Measurements from ENCODE around the gene TMEM132D.

DNA sequence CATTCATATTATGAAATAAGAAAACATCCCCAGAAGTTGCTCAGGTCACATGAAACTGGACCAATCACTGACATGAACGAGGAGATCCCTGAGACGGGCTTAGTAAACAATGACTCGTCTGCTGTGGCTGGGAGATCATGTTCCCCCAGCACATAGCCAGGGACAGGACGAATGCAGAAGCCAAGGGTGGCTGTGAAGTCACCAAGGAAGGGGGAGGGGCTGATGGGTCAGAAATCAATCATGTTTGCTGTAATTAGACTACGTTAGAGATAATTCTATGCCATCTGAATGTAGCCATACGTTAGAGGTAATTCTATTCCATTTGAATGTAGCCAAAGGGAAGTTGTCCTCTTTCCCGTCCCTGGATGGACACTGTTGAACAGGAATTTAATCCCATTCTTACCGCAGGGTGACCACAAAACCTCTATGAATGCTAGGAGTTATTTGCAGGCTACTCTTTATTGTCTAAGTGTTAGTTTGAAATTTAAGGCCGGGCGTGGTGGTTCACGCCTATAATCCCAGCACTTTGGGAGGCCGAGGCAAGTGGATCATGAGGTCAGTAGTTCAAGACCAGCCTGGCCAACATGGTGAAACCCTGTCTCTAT lies 332.9 kb downstream of the TMEM132D start:
- TF ChIP-seq ZNF624 (tag by site-specific recombination; IDR thresholded peaks at IDR 0.05) (no peak), ZNF391 (tag by site-specific recombination; IDR thresholded peaks at IDR 0.05; ENCODE audit: borderline replicate concordance, low read depth) (no peak), HOXD13 (CRISPR knock-in tag; IDR thresholded peaks at IDR 0.05; ENCODE audit: borderline replicate concordance) (no peak), ZFP3 (tag by site-specific recombination; IDR thresholded peaks at IDR 0.05; ENCODE audit: low read depth) (no peak), BCL11A (tag by site-specific recombination; IDR thresholded peaks at IDR 0.05; ENCODE audit: low read depth) (no peak), PRDM1 (tag by site-specific recombination; IDR thresholded peaks at IDR 0.05) (no peak), ZSCAN30 (tag by site-specific recombination; IDR thresholded peaks at IDR 0.05) (no peak), ZNF792 (tag by site-specific recombination; IDR thresholded peaks at IDR 0.05) (no peak), ZNF239 (tag by site-specific recombination; IDR thresholded peaks at IDR 0.05) (no peak)
- TF ChIP-seq, protein P1, sequence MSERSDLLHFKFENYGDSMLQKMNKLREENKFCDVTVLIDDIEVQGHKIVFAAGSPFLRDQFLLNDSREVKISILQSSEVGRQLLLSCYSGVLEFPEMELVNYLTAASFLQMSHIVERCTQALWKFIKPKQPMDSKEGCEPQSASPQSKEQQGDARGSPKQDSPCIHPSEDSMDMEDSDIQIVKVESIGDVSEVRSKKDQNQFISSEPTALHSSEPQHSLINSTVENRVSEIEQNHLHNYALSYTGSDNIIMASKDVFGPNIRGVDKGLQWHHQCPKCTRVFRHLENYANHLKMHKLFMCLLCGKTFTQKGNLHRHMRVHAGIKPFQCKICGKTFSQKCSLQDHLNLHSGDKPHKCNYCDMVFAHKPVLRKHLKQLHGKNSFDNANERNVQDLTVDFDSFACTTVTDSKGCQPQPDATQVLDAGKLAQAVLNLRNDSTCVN (tag by site-specific recombination; optimal IDR thresholded peaks at IDR 0.05), result no peak
- TF ChIP-seq, protein P2, sequence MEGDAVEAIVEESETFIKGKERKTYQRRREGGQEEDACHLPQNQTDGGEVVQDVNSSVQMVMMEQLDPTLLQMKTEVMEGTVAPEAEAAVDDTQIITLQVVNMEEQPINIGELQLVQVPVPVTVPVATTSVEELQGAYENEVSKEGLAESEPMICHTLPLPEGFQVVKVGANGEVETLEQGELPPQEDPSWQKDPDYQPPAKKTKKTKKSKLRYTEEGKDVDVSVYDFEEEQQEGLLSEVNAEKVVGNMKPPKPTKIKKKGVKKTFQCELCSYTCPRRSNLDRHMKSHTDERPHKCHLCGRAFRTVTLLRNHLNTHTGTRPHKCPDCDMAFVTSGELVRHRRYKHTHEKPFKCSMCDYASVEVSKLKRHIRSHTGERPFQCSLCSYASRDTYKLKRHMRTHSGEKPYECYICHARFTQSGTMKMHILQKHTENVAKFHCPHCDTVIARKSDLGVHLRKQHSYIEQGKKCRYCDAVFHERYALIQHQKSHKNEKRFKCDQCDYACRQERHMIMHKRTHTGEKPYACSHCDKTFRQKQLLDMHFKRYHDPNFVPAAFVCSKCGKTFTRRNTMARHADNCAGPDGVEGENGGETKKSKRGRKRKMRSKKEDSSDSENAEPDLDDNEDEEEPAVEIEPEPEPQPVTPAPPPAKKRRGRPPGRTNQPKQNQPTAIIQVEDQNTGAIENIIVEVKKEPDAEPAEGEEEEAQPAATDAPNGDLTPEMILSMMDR (tag by site-specific recombination; IDR thresholded peaks at IDR 0.05), result no peak
- TF ChIP-seq, protein P3, sequence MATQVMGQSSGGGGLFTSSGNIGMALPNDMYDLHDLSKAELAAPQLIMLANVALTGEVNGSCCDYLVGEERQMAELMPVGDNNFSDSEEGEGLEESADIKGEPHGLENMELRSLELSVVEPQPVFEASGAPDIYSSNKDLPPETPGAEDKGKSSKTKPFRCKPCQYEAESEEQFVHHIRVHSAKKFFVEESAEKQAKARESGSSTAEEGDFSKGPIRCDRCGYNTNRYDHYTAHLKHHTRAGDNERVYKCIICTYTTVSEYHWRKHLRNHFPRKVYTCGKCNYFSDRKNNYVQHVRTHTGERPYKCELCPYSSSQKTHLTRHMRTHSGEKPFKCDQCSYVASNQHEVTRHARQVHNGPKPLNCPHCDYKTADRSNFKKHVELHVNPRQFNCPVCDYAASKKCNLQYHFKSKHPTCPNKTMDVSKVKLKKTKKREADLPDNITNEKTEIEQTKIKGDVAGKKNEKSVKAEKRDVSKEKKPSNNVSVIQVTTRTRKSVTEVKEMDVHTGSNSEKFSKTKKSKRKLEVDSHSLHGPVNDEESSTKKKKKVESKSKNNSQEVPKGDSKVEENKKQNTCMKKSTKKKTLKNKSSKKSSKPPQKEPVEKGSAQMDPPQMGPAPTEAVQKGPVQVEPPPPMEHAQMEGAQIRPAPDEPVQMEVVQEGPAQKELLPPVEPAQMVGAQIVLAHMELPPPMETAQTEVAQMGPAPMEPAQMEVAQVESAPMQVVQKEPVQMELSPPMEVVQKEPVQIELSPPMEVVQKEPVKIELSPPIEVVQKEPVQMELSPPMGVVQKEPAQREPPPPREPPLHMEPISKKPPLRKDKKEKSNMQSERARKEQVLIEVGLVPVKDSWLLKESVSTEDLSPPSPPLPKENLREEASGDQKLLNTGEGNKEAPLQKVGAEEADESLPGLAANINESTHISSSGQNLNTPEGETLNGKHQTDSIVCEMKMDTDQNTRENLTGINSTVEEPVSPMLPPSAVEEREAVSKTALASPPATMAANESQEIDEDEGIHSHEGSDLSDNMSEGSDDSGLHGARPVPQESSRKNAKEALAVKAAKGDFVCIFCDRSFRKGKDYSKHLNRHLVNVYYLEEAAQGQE (tag by site-specific recombination; IDR thresholded peaks at IDR 0.05), result no peak

All from HEK293 (cell line).